PC-9 (cell line): ENCODE results near the gene TANGO6. TPM values are rescaled to one million over a fixed set of nuclear protein-coding genes. Genes with fewer than 3 reads are reported as not detected.
A peak's percentile ranks its signal among the peaks of the same experiment; 100 is the strongest.

ENCODE experiments used
- BruUV-seq: library from RNA; stranded (reverse); fragments of 400-500 nt; replicated peaks from 2 replicates; lab custom pipeline; 2021; lab: Mats Ljungman, UMichigan
- CTCF ChIA-PET: fragments of 300-600 bp; sonication (Branson Sonifier 250); formaldehyde crosslinking; loops from one replicate; lab custom pipeline; 2022; ENCODE audit warnings: antibody characterized with exemption; lab: Charles Lee
- POLR2A ChIA-PET: fragments of 300-600 bp; sonication (Branson Sonifier 250); formaldehyde crosslinking; loops from one replicate; lab custom pipeline; 2022; ENCODE audit warnings: antibody characterized with exemption; ENCODE audit not compliant: unreplicated experiment; lab: Charles Lee
- DNase-seq, 2 experiments: peaks; one replicate each; pipeline versions ENCODE4 v3.0.0 to v3.0.0-alpha.2; 2015 to 2022; ENCODE audit warnings: mixed read lengths in 1 of 2
- H2AFZ ChIP-seq: fragments of 200-600 bp; sonication (generic); 2 replicates; pipeline ENCODE4 v1.8.1; 2017; ENCODE audit warnings: antibody characterized with exemption
- H3F3A ChIP-seq: fragments of 200-600 bp; sonication (generic); 2 replicates; pipeline ENCODE4 v1.8.1; 2017; ENCODE audit warnings: antibody characterized with exemption, mild to moderate bottlenecking, low read depth; ENCODE audit not compliant: insufficient read depth
- H3K27ac ChIP-seq: fragments of 200-600 bp; sonication (generic); 2 replicates; pipeline ENCODE4 v1.6.1; 2016; ENCODE audit warnings: mixed run types
- H3K27me3 ChIP-seq: fragments of 200-600 bp; sonication (generic); 2 replicates; pipeline ENCODE4 v1.6.1; 2016; ENCODE audit warnings: low read depth, mixed run types; ENCODE audit not compliant: insufficient read depth
- H3K36me3 ChIP-seq: fragments of 200-600 bp; sonication (generic); 2 replicates; pipeline ENCODE4 v1.6.1; 2016; ENCODE audit warnings: low read depth, mixed run types
- H3K4me1 ChIP-seq: fragments of 200-600 bp; sonication (generic); replicated peaks from 2 replicates; pipeline ENCODE4 v1.6.1; 2016; ENCODE audit warnings: mixed run types; ENCODE audit not compliant: insufficient read depth
- H3K4me2 ChIP-seq: fragments of 200-600 bp; sonication (generic); 2 replicates; pipeline ENCODE4 v1.6.1; 2017; ENCODE audit warnings: mixed run types
- H3K4me3 ChIP-seq: fragments of 200-600 bp; sonication (generic); 2 replicates; pipeline ENCODE4 v1.6.1; 2016; ENCODE audit warnings: mixed run types
- H3K79me2 ChIP-seq: fragments of 200-600 bp; sonication (generic); 2 replicates; pipeline ENCODE4 v1.6.1; 2017; ENCODE audit warnings: low read depth, mixed run types
- H3K9me2 ChIP-seq: fragments of 200-600 bp; sonication (generic); 2 replicates; pipeline ENCODE4 v1.8.1; 2017; ENCODE audit warnings: mild to moderate bottlenecking; ENCODE audit not compliant: insufficient read depth
- H3K9me3 ChIP-seq: fragments of 200-600 bp; sonication (generic); 2 replicates; pipeline ENCODE4 v1.8.1; 2016; ENCODE audit warnings: low read depth; ENCODE audit not compliant: insufficient read depth
- H4K20me1 ChIP-seq: fragments of 200-600 bp; sonication (generic); 2 replicates; pipeline ENCODE4 v1.8.1; 2017; ENCODE audit not compliant: insufficient read depth
- CTCF ChIP-seq: fragments of 200-600 bp; sonication (generic); conservative IDR thresholded peaks from 2 replicates; pipeline ENCODE4 v1.6.1; 2017; ENCODE audit warnings: mixed run types, antibody characterized with exemption, mild to moderate bottlenecking, moderate library complexity
- EZH2 ChIP-seq: fragments of 200-600 bp; sonication (generic); IDR thresholded peaks from 2 replicates; pipeline ENCODE4 v1.8.0; 2017; ENCODE audit warnings: antibody characterized with exemption, low read depth
- intact Hi-C: fragments of 100-400 bp; cut with micrococcal nuclease; formaldehyde crosslinking; loops from one replicate; pipeline ENCODE4 v1.10.0; 2022; ENCODE audit not compliant: unreplicated experiment
- total RNA-seq: library from RNA; stranded (reverse); gene quantifications from 2 replicates; pipeline ENCODE4 v1.2.3, GENCODE V29; 2021

The TANGO6 gene
- total RNA-seq, 1 experiment from 2014 or later, result 5.8 TPM

GRCh38 chr16:69130461-69130860 is 287.1 kb downstream of the TANGO6 start:
- H3K4me2 ChIP-seq, result peak overlapping the region; percentile 92
- H3K4me1 ChIP-seq, result peaks cover 26% of the 10 kb centered on the region
- H3F3A ChIP-seq, result peaks cover 34% of the 10 kb centered on the region
- TF ChIP-seq EZH2 (no peak), CTCF (no peak)
- intact Hi-C loops, result no loop called here
- H3K9me2 ChIP-seq, result no peaks in the 10 kb centered on the region
- H3K9me3 ChIP-seq, result no peaks in the 10 kb centered on the region
- peaks cover 9% of the 10 kb centered on the region for H3K36me3 ChIP-seq
- H3K4me3 ChIP-seq, result peak overlapping the region; percentile 100; the same call in 1 of the 2 replicates
- peaks cover 39% of the 10 kb centered on the region for H4K20me1 ChIP-seq
- DNase-seq, result no peak
- POLR2A ChIA-PET, result interaction anchor here (0.6 kb wide), 1 partner anchor 342 kb away, joined by 11 read pairs; no protein-coding TSS in a partner anchor
- no peaks in the 10 kb centered on the region for H3K27me3 ChIP-seq
- no peak overlapping the region for H2AFZ ChIP-seq
- peaks cover 84% of the 10 kb centered on the region for H3K79me2 ChIP-seq
- H3K27ac ChIP-seq, result no peak overlapping the region
- CTCF ChIA-PET, result no interaction called here
- TSS peak; percentile 47 for BruUV-seq

GRCh38 chr16:69131167-69131838 is 288.0 kb downstream of the TANGO6 start:
- peaks cover 26% of the 10 kb centered on the region for H3K4me1 ChIP-seq
- H3K27me3 ChIP-seq, result no peaks in the 10 kb centered on the region
- no TSS peak for BruUV-seq
- DNase-seq, result no peak
- H3K9me2 ChIP-seq, result no peaks in the 10 kb centered on the region
- intact Hi-C loops, result no loop called here
- peaks cover 89% of the 10 kb centered on the region for H3K79me2 ChIP-seq
- no peak overlapping the region for H2AFZ ChIP-seq
- H3K4me2 ChIP-seq, result peak overlapping the region; percentile 92
- POLR2A ChIA-PET, result interaction anchor here (0.6 kb wide), 1 partner anchor 30 kb away, joined by 18 read pairs; no protein-coding TSS in a partner anchor
- TF ChIP-seq CTCF, result no peak
- TF ChIP-seq EZH2, result no peak
- H3K9me3 ChIP-seq, result no peaks in the 10 kb centered on the region
- CTCF ChIA-PET, result interaction anchor here (0.5 to 0.6 kb wide), 3 partner anchors 56 to 387 kb away, joined by 4 to 12 read pairs (median 9); no protein-coding TSS in a partner anchor
- peaks cover 9% of the 10 kb centered on the region for H3K36me3 ChIP-seq
- H3K27ac ChIP-seq, result peak overlapping the region; percentile 56
- H4K20me1 ChIP-seq, result peaks cover 37% of the 10 kb centered on the region
- peaks cover 34% of the 10 kb centered on the region for H3F3A ChIP-seq
- H3K4me3 ChIP-seq, result peak overlapping the region; percentile 100

- H3K36me3 ChIP-seq, result peaks cover 11% of the 10 kb centered on the region
- H3K27me3 ChIP-seq, result no peaks in the 10 kb centered on the region
- peak overlapping the region; percentile 92 for H3K4me2 ChIP-seq
- no peaks in the 10 kb centered on the region for H3K9me2 ChIP-seq
- H3K4me1 ChIP-seq, result peaks cover 26% of the 10 kb centered on the region
- CTCF ChIA-PET, result interaction anchor here (0.6 kb wide), 1 partner anchor 388 kb away, joined by 12 read pairs; no protein-coding TSS in a partner anchor
- peaks cover 34% of the 10 kb centered on the region for H3F3A ChIP-seq
- POLR2A ChIA-PET, result interaction anchor here (0.6 kb wide), 1 partner anchor 30 kb away, joined by 18 read pairs; no protein-coding TSS in a partner anchor
- no peak for TF ChIP-seq EZH2
- no peak for TF ChIP-seq CTCF
- H3K4me3 ChIP-seq, result peak overlapping the region; percentile 100
- H3K27ac ChIP-seq, result peak overlapping the region; percentile 56
- intact Hi-C loops, result loop anchor here (2.0 kb wide), 1 partner anchor 603 kb away; no protein-coding TSS in a partner anchor
- peaks cover 91% of the 10 kb centered on the region for H3K79me2 ChIP-seq
- no peak overlapping the region; the same call in 1 of the 2 replicates for H2AFZ ChIP-seq
- H4K20me1 ChIP-seq, result peaks cover 41% of the 10 kb centered on the region
- no TSS peak for BruUV-seq
- DNase-seq, result peak; percentile 54 to 83
- H3K9me3 ChIP-seq, result no peaks in the 10 kb centered on the region
These were observed 288.6 kb downstream of the TANGO6 start for GRCh38 chr16:69131839-69132423.
